HG02970 (cell line): ENCODE measurements around the gene SLC19A2.

Experiments
- ATAC-seq: cut with Tn5 transposase; IDR thresholded peaks from one replicate; pipeline ENCODE4 v1.9.1; 2021; ENCODE audit warnings: mild to moderate bottlenecking, moderate library complexity, moderate number of reproducible peaks; ENCODE audit not compliant: unreplicated experiment, low FRiP score

Gene SLC19A2

DNA sequence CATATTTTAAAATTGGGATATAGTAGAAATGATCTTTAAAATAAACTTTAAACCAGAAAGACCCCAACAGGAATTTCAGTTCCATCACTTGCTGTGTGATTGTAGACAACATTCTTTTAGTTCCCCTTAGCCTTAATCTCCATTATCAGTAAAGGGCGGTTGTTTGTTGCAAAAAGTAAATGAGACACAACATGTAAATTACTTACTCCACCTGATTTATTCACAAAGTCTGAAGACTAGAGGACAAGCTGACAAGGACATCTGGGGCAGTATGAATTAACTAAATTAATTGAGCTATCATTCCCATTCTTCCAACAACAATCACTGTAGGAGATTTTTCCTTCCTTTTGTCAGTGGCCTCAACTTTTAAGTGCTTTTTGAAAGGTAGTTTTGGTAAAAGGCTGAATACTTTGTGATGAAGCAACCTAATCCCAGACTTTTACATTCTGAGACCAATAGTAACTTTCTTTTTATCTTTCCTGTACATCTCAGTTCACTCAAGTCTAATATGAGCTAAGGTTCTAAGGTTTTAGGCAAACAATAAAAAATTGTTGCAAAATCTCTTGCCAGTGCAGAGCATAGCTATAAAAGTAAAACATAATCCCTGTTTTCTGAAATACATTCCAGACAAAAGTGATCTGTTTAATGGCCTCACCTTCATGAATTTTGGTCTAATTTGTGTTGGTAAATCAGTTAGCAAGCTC, 6.2 kb downstream of the SLC19A2 start:
- no peak for ATAC-seq

DNA sequence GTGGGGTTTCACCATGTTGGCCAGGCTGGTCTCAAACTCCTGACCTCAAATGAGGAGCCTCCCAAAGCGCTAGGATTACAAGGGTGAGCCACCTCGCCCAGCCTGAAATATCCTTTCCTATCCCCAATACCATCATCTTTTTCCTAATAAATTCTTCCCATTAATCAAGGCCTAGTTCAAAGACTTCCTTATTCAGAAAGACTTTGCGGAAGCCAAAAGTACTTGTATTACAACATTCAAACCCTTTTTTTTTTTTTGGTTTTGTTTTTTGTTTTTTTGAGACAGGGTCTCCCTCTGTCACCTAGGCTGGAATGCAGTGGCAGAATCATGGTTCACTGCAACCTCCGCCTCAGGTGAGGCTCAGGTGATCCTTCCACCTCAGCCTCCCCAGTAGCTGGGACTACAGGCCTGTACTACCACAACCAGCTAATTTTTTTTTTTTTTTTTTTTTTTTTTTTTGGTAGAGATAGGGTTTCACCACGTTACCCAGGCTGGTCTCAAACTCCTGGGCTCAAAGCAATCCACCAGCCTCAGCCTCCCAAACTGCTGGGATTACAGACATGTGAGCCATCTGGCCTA, 7.6 kb downstream of the SLC19A2 start:
- no peak for ATAC-seq

DNA sequence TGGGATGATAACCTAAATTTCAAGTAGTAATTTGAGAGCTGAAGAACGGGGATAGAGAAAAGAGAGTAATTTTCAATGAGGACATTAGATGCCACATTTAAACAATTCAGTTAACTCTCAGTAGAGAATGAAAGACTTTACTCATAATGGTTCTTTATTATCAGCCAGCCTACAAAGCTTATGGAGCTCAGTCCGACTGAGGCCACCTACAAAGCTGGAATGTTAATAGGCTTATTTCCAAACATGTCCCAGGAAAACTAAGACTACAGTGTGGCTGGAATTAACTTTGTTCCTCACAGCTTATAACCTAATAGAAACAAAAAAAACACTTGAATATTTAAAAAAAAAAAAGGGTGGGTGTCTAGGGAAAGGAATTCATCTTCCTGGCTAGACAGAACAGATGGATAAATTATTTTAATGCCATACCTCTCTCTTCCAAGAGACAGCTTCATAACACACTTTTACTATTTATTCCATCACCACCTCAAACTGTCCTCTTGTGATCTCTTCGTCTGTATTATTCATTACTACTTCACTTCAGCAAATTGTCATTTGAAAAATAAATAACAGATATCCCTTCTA, 9.8 kb downstream of the SLC19A2 start:
- ATAC-seq, result no peak

DNA sequence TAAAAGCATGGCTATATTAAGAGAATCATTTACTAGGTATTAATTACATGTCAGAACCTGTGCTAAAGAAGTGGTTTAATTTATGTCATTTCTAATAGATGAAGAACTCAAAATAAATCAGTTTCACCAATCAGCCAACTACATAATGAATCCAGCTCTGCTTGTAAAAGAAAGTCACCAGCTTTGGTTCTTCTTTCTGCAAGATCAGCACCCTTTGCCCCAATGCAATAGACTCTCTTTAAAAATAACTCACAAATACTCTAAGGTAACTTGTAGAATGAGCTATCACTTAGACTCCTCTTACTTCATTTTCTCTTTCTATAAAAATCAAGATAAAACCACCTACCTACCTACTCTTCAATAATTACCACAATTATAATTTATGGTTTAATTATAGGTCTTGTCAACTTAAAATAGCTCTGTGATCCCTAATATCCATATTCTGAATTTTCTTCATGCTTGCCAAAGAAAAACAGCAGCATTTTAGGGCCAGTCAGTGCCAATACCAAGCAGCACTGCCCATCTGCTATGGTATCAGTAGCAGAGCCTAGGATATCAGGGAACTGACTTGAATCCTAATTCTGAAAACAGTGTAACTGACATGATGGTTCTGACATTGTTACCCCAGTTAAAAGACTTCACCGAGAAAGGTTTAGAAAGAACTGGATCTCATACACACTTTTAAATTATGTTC, 11.3 kb downstream of the SLC19A2 start:
- no peak for ATAC-seq

DNA sequence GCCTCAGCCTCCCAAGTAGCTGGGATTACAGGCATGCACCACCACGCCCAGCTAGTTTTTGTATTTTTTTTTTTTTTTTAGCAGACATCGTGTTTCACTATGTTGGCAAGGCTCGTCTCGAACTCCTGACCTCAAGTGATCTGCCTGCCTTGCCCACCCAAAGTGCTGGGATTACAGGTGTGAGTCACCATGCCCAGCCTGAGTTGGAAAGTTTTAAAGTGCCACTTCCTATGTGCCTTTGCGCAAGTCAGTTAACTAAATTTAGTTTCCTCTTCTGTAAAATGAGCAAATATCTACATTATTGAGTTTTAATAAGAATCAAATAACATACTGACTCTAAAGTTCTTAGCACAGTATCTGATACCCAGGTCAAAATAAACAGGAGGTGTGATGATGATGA, 12.4 kb downstream of the SLC19A2 start:
- no peak for ATAC-seq

DNA sequence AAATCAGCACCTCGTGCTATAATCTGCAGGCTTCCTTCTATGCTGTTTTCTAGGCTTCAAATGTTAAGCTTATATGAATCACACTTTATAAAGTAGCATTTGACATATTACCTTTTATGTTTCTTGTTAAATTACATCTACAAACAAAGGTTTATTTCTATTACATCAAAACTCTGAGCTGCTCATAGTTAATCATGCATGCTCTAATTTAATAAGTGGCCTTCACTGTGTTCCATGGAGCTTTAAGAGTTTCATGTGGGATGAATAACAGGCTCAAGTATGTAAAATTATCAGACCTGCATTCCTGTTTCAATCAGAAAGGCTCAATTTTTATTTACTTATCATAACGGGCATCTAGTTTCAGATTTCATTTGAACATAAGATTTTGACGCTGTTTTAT, 13.0 kb downstream of the SLC19A2 start:
- ATAC-seq, result no peak

DNA sequence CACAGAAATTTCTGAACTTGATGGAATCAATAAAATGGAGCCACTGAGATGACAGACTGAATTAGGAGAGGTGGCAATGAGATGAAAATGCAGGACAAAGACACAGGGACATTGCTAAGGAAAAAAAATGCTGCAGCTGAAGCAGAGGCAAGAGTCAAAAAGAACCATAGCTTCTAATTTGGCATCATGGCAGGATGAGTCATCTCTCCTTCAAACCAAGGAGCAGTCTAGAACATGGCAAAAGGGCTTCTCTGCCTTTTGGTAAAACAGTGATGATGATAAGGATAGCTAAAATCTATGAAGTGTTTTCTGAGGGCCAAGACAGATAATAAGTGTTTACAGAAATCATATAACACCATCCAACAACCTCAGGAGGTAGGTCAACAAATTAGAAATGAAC, 16.8 kb downstream of the SLC19A2 start:
- ATAC-seq, result no peak

DNA sequence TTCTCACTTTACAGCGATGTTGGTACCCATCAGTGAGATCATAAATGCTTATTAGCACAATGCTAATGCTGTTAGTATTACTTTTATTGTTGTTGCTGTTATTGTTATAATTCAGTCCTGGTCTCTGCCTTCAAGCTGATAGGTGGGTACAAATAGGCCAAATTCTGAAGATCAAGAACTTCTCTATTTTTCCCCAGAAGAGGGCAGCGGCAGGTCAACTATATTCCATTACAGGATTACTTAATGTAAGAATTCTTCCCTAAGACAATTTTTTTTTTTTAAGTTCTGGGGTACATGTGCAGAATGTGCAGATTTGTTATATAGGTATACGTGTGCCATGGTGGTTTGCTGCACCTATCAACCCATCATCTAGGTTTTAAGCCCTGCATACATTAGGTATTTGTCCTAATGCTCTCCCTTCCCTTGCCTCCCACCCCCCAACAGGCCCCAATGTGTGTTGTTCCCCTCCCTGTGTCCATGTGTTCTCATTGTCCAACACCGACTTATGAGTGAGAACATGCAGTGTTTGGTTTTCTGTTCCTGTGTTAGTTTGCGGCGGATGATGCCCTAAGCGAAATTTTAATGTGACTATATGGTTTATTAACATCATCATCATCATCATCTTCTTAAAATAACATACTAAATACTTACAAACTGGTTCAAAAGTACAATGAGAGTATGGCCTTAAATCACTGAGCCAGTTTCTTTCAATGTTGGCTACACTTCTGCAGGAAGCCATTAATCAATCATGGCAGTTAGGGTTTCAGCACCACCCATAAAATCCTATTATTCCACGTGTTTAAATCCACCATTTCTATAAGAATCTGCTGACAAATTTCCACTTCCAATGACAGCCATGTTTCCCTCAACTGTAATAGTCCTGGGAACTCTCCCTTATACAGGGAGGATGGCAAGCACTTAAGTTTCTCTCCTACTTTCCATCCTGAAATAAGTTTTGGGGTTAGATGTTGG, 19.2 kb downstream of the SLC19A2 start:
- ATAC-seq, result no peak

DNA sequence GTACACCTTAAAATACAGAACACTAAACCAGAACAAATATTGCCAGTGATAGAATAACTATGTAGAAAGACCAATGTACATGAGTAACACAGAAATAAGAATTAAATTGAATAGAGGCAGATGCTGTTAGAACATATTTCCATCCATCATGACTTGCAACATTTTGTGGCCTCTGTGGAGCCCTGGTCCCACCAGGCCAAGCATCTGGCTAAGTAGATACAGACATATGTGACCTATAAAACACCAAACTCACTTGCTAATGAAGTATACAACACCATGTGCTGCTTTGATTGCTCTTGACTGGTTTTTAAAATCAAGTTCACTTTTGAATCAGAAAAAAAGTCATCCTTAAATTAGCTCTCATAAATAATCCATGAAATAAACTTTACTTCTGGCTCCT, 20.5 kb downstream of the SLC19A2 start:
- ATAC-seq, result no peak

DNA sequence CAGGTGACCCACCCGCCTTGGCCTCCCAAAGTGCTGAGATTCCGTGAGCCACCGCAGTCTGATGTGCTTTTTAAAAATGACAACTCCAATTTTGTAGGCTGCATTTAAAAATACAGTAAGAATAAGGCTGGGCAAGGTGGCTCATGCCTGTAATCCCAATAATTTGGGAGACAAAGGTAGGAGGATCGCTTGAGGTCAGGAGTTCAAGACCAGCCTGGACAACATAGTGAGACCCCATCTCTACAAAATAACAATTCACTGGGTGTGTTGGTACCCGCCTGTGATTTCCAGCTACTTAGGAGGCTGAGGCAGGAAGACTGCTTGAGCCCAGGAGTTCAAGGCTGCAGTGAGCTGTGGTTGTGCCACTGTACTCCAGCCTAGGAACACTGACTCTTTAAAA, 23.4 kb downstream of the SLC19A2 start:
- no peak for ATAC-seq

DNA sequence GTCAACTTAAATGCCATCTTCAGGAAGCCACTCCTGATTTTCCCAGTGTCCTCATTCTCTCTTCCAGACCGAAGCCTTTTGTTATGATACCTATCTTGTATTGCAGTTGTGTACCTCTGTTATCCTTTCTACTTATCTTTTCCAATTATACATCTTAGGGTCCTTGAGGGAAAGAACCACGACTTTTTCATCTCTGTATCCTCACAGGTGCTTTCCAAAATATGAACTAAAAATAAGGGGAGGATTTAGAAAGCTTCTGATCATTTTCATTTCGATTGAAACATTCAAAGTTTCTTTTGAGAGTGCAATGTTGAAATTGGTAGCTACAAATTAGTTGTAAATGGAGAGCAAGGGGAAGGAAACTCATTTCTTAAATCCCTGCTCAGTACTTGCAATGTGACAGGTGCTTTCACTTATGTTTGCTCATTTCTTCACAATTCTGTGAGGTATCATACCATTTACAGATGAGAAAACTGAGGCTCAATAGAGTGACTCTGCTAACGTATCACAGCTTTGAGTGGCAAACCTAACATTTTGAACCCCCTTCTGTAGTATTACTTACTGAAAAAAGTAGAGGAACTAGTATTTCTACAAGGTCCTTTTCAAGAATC, 24.2 kb downstream of the SLC19A2 start:
- ATAC-seq, result no peak

DNA sequence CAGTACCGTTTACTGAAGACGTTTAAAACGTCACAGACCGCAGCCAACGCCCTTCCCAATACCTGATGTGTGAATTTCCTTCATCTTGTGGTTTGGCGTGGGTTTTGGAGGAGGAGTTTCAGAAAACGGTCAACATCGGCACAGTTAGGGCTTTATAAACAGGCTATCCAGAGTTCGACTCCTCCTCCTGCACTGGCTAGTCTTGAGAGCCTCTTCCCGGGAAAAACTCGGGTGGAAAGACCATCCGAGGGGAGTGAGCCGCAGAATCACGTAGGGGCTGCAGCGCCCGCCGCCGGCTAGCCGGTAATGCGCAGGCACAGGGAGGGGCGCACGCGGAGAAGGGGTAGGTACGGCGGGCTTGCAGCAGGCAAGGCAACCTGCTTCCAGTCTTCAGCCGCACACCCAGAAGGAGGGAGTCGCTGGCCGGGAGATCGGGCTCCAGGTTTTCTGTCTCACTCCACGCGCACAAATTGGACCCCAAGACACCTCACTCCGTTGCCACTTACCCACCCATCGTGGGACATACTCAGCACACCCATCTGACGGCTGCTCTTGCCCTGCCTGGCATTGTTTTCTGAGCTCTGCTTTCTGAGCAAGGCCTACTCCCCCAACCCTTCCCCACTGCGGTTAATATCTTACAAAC, 25.4 kb downstream of the SLC19A2 start:
- no peak for ATAC-seq

DNA sequence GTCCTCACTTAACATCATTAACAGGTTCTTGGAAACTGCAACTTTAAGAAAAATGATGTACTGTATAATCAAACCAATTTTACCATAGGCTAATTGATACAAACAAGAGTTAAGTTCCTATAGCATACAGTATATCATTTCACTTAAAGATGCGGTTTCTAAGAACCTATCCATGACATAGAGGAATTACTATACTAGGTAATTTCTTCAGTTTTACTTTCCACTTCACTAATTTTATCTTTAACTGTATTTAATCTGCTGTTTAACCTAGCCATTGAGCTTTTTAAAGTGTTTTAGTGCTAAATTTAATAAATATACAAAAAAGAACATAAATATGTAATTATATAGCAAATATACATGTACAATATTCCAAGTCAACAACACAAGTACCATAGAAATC, 28.3 kb downstream of the SLC19A2 start:
- no peak for ATAC-seq

DNA sequence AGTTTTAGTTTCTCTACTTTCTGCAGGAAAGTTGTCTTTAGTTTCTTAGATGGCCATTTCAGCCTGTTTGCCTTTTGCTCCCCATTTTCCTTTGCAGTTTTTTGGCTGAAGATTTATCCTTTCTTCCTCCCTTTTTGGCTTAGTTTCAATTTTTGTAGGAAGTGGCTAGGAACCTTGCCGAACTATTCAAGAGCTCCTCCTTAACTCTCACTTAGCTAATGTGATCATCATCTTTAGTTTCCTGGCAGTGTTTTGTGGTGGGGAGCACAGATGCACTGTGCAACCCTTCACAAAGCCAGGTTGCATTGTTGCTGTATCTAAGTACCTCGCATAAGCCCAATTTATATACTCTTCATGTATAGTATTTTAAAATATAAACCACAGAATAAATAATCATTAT, 29.7 kb downstream of the SLC19A2 start:
- no peak for ATAC-seq

DNA sequence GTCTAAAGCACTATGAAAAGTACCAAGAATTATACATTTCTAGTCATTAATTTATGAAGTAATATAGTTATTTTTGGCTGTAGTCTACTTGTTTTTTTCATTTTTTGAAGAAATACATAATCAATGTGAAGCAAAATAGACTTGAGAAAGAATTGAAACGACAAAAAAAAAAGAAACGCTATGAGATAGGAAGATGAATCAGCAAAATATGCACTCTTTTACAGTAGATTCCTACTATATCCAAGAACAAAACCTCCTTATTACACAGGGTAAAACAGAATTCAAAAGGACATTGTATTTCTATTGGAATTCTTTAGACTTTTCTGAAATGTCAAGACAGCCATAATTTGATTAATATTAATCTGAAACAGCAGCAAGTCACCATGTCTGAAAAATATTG, 32.8 kb downstream of the SLC19A2 start:
- no peak for ATAC-seq

DNA sequence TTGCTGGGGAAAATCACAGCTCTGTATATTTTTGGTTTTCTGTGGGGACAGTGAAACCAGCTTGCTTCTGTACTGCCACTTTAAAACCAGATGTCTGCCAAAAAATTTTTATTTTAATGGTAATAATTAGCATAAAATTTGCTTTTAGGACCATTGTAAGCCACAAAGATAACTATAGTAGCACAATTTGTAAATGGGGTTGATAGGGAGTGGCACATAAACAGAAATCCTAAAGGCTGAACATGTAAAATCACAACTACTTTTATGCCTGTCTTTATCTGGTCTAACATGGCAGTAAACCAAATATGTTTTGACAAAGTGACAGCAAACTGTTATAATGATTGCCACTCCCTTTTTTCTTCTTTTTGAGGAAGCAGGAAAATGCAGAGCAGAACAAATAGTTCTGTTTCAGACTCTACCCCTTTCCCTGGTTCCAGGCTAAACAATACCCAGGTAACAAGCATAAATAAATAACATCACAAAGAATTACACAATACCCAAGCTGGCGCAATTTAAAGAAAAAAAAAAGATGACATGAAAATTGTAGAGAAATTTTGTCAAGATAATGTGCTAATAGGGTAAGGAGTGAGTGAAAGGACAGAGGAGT, 34.4 kb downstream of the SLC19A2 start:
- ATAC-seq, result no peak

DNA sequence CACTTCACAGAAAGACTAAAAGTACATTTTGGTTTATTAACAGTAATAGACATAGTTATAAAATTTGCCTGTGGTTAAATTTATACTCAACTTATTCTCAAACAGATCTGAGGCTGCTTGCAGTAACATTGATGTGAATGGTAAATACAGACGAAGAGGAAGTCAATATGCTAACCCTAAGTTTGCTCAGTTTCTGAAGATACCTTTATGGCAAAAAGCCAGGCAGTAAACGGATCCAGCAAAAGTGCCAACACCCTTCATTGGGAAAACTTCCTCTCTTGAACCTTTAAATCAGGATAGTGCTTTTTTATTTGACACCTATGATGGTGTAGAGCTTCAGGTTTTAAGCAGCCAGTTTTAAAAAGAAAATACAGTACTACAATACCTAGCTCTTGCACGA, 41.8 kb downstream of the SLC19A2 start:
- ATAC-seq, result no peak

DNA sequence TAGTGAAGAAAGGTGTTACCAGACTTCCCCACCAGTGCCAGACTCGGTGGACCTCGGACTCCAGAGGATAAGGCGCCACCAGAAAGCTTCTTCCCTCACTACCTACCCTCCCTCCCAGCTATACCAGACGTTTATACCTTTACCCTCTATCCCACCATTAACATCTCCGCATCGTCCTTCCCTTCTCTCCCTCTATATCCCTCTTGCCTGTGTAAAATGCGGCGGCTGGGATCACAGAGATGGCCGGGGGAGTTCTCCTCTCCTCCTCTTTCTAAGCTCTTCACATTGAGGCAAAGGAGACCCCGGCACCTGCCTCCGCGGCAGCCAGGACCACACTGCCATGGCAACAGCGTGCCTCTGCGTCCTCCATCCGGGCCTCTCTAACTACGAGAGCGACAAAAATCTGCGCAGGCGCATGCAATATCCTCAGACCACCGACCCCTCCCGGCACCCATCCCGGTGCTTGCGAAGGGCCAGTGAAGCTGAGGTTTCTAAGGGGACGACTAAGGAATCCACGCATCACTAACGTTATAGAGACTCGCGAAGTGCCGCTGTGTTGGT, 58.6 kb downstream of the SLC19A2 start, which contains the start of gene CCDC181:
CCDC181 (minus strand) TSS at position 394 of the 561 bp plus-strand sequence. CDS start 2,547 bp downstream, outside the sequence.
- peak; percentile 67 for ATAC-seq
